ENCODE results near the gene SEMA5B.

GRCh38 chr3:122977746-122978466, 49.7 kb downstream of the SEMA5B start:
- TF ChIP-seq, protein P1, sequence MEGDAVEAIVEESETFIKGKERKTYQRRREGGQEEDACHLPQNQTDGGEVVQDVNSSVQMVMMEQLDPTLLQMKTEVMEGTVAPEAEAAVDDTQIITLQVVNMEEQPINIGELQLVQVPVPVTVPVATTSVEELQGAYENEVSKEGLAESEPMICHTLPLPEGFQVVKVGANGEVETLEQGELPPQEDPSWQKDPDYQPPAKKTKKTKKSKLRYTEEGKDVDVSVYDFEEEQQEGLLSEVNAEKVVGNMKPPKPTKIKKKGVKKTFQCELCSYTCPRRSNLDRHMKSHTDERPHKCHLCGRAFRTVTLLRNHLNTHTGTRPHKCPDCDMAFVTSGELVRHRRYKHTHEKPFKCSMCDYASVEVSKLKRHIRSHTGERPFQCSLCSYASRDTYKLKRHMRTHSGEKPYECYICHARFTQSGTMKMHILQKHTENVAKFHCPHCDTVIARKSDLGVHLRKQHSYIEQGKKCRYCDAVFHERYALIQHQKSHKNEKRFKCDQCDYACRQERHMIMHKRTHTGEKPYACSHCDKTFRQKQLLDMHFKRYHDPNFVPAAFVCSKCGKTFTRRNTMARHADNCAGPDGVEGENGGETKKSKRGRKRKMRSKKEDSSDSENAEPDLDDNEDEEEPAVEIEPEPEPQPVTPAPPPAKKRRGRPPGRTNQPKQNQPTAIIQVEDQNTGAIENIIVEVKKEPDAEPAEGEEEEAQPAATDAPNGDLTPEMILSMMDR (conservative IDR thresholded peaks at IDR 0.05; ENCODE audit: low read depth in 2 of 2) = no peak
- no peak for TF ChIP-seq EZH2 (IDR thresholded peaks at IDR 0.05; ENCODE audit: low read depth, unreplicated experiment)
- TF ChIP-seq JUNB (IDR thresholded peaks at IDR 0.05; ENCODE audit: unreplicated experiment) = no peak
- TF ChIP-seq EZH2phosphoT487 (IDR thresholded peaks at IDR 0.05; ENCODE audit: unreplicated experiment) = no peak
- no peak for TF ChIP-seq POLR2AphosphoS5 (IDR thresholded peaks at IDR 0.05; ENCODE audit: low read depth)
- TF ChIP-seq ETS1 (IDR thresholded peaks at IDR 0.05) = no peak
- no peak for TF ChIP-seq REST (IDR thresholded peaks at IDR 0.05; ENCODE audit: unreplicated experiment)
